ENCODE results near the gene MS4A15.

GRCh38 chr11:60711276-60711675, 45.4 kb upstream of the MS4A15 start:
- no peak for TF ChIP-seq CTCF (IDR thresholded peaks at IDR 0.05)
- TF ChIP-seq EP300 (IDR thresholded peaks at IDR 0.05) = no peak
- TF ChIP-seq POLR2A (IDR thresholded peaks at IDR 0.05) = no peak

All from gastroesophageal sphincter (tissue), 3 donors.